PFSK-1 (cell line): ENCODE data around the gene GSTM2.

Experiments
- FOXP2 ChIP-seq: optimal IDR thresholded peaks from 2 replicates; pipeline ENCODE3; 2011; ENCODE audit warnings: borderline replicate concordance, control low read depth, inconsistent platforms; ENCODE audit not compliant: insufficient read depth; ENCODE audit errors: extremely low read length, extremely low read depth
- POLR2AphosphoS5 ChIP-seq: IDR thresholded peaks from 2 replicates; pipeline ENCODE4 v1.6.1; 2012; ENCODE audit warnings: low read depth, mild to moderate bottlenecking, control low read depth, low read length, moderate library complexity
- REST ChIP-seq, 2 experiments: IDR thresholded peaks; 2 replicates each; pipeline versions ENCODE4 v1.6.1 to v1.8.0; 2011 to 2012; ENCODE audit warnings: low read depth in 2 of 2, low read length in 2 of 2, control low read depth in 1 of 2, inconsistent platforms in 1 of 2, mild to moderate bottlenecking in 1 of 2, moderate library complexity in 1 of 2; ENCODE audit not compliant: insufficient read depth in 1 of 2
- SIN3A ChIP-seq: IDR thresholded peaks from 2 replicates; pipeline ENCODE4 v1.6.1; 2012; ENCODE audit warnings: mild to moderate bottlenecking, low read length, moderate library complexity, borderline replicate concordance; ENCODE audit not compliant: insufficient read depth
- TAF1 ChIP-seq: IDR thresholded peaks from 2 replicates; pipeline ENCODE4 v1.6.1; 2012; ENCODE audit warnings: low read length, control low read depth, borderline replicate concordance; ENCODE audit not compliant: insufficient read depth

GRCh38 chr1:109640285-109640865 is 27.5 kb upstream of the GSTM2 start:
- no peak for TF ChIP-seq POLR2AphosphoS5
- TF ChIP-seq SIN3A, result no peak
- TF ChIP-seq FOXP2, result no peak
- TF ChIP-seq TAF1, result no peak
- no peak for TF ChIP-seq REST (IDR thresholded peaks at IDR 0.05; ENCODE audit: insufficient read depth in 1 of 2, low read depth in 2 of 2, low read length in 2 of 2)
